Measurements from ENCODE around the gene JUND. TPM values are rescaled to one million over a fixed set of nuclear protein-coding genes. Genes with fewer than 3 reads are reported as not detected.

Gene JUND
- total RNA-seq, 1 experiment from 2014 or later, result 103 TPM

GRCh38 chr19:18286973-18287635, 5.7 kb upstream of the JUND start:
- Histone ChIP-seq H3K4me2 (ENCODE audit: insufficient read depth, insufficient read length, low read length) (peak overlapping the region; percentile 47), H2AFZ (ENCODE audit: low read length) (no peak overlapping the region), H2BK12ac (ENCODE audit: insufficient read length, low read depth, low read length) (no peak overlapping the region), H3K56ac (ENCODE audit: insufficient read length, low read depth, low read length) (no peak overlapping the region), H4K91ac (ENCODE audit: insufficient read length, low read depth, low read length) (no peak overlapping the region), H3K27ac (ENCODE audit: insufficient read length, low read depth, low read length) (no peak overlapping the region), H4K5ac (ENCODE audit: insufficient read length, low read depth, low read length) (no peak overlapping the region), H3K79me1 (ENCODE audit: insufficient read depth, low read depth, low read length, poor library complexity, severe bottlenecking) (no peaks in the 10 kb centered on the region), H3K9ac (ENCODE audit: extremely low read depth, insufficient read length, low read length) (no peak overlapping the region), H3K14ac (ENCODE audit: insufficient read depth, low read length) (0 out of 2 replicates have a peak overlapping the region, but pooled peaks have one; percentile 12), H2AK5ac (ENCODE audit: insufficient read length, low read length) (no peak overlapping the region), H3K79me2 (ENCODE audit: insufficient read depth, low read length) (no peaks in the 10 kb centered on the region), H3K23me2 (ENCODE audit: insufficient read length, low read depth, low read length, poor library complexity, severe bottlenecking) (peaks cover 16% of the 10 kb centered on the region), H3T11ph (ENCODE audit: low read length) (no peak overlapping the region), H3K23ac (ENCODE audit: insufficient read length, low read depth, low read length) (no peak overlapping the region), H4K20me1 (ENCODE audit: control insufficient read depth, insufficient read depth, insufficient read length) (no peaks in the 10 kb centered on the region), H2BK20ac (ENCODE audit: low read depth, low read length, poor library complexity, severe bottlenecking) (no peak overlapping the region), H3K9me3 (ENCODE audit: control insufficient read depth, low read depth, low read length) (no peaks in the 10 kb centered on the region), H2BK5ac (ENCODE audit: insufficient read length, low read length) (no peak overlapping the region), H2BK120ac (ENCODE audit: low read depth, low read length, poor library complexity, severe bottlenecking) (no peak overlapping the region), H3K18ac (ENCODE audit: insufficient read length, low read depth, low read length) (no peak overlapping the region), H3K4me1 (ENCODE audit: insufficient read depth, low read length) (peaks cover 2% of the 10 kb centered on the region; the same call in 1 of the 2 replicates), H3K4ac (ENCODE audit: low read depth, low read length) (no peak overlapping the region), H2BK15ac (ENCODE audit: low read depth, low read length) (no peak overlapping the region), H4K8ac (replicated peaks; ENCODE audit: insufficient read length, low read depth, low read length) (no peak overlapping the region), H3K27me3 (ENCODE audit: insufficient read depth, low read length) (no peaks in the 10 kb centered on the region)
- DNase-seq, result peak; percentile 59
- peaks cover 8% of the 10 kb centered on the region for H3K27me3 Mint-ChIP-seq (ENCODE audit: low read depth)
- H3K4me3 Mint-ChIP-seq, result peak overlapping the region; percentile 37 to 72
- no peaks in the 10 kb centered on the region; a peak in 1 of 7 replicates for H3K36me3 Mint-ChIP-seq (ENCODE audit: insufficient read depth in 1 of 3, low read depth in 3 of 3)
- no peak for TF ChIP-seq CTCF (conservative IDR thresholded peaks at IDR 0.05)
- WGBS (ENCODE audit: extremely low coverage, insufficient read length, low lambda C conversion rate), result no CpG with 5 or more reads among the region's 21 CpGs
- peaks cover 43 to 49% of the 10 kb centered on the region in 2 experiments for H3K4me1 Mint-ChIP-seq
- no peaks in the 10 kb centered on the region; a peak in 1 of 5 replicates for H3K9me3 Mint-ChIP-seq
- H3K27ac Mint-ChIP-seq, result peak overlapping the region; percentile 55 to 75 (median 64); a peak in 5 of 7 replicates

Data from H9 (cell line).